Inflammatory macrophage treated with lipopolysaccharide for 1 hour (primary cell): ENCODE data around the gene LRRC45.
"Not testable (repeated sequence)": the region's sequence is repeated elsewhere in the genome, so short reads cannot be mapped to it uniquely, and the experiment has no call there.

Experiments used
- DNase-seq, 2 donors: peaks; one replicate each; pipeline ENCODE4 v3.0.0-alpha.2; 2020 to 2022

Gene LRRC45

DNA sequence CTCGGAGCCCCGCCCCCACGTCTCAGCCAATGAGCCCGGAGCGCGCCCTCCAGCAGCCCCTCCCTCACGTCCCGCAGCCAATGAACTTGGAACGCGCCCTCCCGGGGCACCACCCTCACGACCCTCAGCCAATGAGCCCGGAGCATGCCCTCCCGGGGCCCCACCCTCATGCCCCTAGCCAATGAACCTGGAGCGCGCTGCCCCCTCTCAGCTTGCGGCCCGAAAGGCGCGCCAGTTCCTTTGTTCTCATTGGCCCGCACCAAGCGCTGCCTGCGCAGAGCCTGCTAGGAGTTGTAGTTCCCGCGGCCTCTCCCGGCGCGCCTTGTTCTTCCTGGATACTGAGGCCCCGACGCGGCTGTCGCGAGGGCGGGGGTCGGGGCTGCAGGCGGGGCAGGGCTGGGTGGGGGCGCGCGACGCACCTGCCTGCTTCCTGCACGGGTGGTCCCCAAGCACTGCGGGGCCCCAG lies at the start of gene LRRC45:
Gene LRRC45 (plus strand): TSS at position 325 of the 466 bp plus-strand sequence. CDS start 339 bp downstream, outside the sequence.
- peak; percentile 99 for DNase-seq

DNA sequence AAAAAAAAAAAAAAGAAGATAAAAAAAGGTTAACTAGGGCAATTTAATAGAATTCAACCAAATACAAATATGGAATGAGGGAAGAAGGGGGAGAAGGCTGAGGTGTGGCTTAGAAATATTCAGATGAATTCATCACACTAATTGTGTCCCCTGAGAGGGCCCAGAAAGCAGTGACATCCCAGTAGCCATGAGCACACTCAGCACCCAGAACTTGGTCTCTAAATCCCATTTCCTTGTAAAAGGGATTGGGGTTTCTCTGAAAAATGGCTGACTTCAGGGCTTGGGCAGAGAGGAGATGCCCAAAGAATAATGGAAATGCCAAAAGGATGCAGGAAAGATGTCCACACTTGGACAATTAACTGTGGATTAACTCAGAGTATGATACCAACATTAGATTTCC lies 49.7 kb upstream of the LRRC45 start:
- no peak for DNase-seq

DNA sequence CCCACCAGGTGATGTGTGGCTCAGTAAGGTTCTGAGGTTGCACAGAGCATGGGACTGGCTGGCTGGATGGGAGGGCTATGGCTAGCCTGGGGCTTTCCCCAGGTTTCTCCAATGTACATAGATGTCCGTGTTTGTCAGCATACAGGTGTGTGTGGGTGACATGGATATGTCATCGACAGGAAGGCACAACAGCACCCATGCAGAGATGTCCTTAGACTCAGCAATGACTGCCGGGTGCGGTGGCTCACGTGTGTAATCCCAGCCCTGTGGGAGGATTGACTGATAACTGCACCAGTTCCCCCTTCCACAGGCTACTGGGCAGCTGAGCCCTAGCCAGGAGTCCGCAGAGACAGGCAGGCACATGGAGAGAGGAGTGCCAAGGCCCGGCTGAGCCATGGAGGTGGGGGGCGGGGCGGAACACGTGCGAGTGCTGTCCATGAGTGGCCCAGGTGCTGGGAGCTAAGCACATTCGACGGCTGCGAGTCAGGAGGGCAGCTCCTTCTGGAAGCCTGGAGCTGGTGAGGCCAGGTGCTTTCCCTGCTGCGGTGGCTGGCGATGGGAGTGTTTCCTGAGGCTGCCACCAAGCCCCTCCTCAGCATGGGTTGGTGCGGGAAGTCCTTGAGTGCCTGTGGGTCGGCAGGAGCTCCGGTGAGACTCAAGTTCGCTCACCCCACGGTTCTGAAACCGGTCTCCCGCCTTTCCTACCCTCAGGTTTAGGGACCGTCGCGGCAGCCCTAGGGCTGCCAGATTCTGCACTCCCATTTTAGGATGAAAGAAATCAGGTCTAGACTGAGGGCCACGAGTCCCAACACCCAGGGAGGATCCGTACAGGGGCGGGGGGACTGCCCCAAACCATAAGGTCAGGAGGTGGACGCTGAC lies 46.5 kb upstream of the LRRC45 start:
- peak; percentile 9 to 22 for DNase-seq

DNA sequence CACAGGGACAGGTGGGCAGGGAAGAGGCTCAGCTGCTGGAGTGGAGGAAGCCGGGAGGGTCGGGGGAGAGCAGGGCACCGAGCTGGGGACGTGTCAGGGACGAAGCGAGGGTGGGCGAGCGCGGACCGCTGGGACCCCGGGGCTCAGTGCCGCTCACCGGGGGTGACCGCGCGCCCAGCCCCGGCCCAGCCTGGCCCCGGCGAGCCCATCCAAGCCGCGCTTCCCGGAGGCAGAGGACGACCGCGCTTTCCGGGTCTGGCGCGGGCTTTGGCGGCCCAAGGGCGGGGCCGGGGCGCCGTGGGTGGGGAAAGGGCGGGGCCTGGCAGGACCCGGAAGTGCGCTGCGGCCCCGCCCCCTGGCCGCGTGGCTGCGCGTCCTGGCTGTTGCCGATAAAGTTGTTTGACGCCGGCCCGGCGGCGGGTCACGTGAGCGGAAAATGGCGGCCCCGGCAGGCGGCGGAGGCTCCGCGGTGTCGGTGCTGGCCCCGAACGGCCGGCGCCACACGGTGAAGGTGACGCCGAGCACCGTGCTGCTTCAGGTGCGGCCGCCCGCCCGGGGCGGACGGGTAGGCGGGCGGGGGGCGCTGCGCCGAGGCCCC lies 45.8 kb upstream of the LRRC45 start, which contains the start of gene ASPSCR1:
Gene ASPSCR1 (plus strand): TSS at position 419 of the 598 bp plus-strand sequence. CDS start 18 bp downstream, at position 437.
- DNase-seq: peak; percentile 85 to 95

DNA sequence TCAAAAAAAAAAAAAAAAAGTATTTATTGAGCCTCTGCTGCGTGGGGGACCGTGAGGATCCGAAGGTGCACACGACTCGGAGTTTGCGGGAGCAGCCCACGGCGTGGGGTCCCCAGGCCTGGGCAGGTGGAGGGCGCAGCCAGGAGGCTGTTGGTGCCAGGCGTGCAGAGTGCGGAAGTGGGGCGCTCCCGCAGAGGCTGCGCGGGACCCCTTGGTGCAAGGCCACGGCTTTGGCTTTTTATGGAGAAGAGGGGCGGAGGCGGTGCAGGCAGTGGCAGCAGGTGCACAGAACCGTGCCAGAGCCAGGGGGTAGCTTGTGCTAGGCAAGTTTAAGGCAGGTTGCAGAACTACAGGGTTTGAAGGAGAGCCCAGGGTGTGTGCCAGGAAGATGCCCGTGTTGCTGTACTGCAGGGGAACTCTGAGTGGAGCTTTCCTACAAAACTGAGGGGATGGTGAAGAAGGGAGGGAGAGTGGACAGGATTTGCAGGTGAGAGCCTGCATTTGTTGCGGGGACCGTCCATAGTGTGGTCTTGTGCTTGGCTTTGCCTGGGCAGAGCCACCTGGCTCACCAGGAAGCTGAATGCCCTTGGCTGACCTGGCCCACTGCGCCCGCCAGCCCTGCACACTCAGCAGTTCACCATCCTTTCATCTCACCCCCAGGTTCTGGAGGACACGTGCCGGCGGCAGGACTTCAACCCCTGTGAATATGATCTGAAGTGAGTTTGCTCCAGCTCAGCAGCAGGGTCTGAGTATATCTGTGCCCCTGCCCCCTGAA lies 44.4 kb upstream of the LRRC45 start:
- no peak for DNase-seq

DNA sequence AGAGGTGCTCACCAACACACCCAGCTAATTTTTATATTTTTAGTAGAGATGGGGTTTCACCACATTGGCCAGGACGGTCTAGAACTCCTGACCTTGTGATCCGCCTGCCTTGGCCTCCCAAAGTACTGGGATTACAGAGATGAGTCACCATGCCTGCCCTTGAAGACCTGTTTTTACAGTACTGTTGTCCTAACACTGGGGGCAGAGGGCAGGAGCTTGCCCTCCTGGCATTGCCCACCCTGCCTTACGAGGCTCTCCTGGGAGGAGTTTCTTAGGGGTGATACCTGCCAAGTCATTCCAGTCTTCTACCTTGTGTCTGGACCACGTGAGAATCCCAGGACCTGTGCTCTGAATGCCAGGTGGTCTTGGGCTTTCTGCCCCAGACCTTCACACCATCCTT lies 43.0 kb upstream of the LRRC45 start:
- DNase-seq: no peak

DNA sequence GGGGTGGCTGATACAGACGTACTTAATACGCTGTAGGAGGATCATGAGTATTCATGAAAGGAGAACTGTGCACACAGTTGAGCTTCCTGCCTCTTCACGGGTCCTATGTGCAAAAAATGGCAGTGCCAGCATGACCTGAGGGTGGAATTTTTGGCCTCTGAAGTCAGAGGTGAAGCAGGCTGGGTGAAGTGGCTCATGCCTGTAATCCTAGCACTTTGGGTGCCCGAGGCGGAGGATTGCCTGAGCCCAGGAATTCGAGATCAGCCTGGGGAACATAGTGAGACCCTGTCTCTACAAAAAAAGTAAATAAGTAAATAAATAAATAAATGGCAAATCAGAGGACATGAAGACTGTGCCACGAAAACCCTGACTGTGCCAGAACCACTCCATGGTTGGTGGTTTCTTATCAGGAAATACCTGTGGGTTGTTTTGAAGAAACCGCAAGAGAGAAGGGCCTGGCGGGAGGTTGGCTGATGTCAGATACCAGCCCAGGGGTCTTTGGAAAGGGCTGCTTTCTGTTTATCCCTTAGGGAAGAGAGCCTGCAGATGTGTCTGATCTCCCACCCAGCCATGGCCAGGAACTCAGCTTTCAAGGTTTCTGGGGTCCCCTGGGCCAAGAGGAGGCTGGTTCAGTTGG lies 42.3 kb upstream of the LRRC45 start:
- peak in 1 of 2 donors; percentile 29 for DNase-seq

DNA sequence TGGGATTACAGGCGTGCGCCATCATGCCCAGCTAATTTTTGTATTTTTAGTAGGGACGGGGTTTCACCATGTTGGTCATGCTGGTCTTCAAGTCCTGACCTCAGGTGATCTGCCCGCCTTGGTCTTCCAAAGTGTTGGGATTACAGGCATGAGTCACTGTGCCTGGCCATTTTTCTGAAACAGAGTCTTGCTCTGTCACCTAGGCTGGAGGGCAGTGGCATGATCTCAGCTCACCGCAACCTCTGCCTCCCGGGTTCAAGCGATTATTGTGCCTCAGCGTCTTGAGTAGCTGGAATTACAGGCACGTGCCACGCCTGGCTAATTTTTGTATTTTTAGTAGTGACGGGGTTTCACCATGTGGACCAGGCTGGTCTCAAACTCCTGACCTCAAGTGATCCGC lies 41.6 kb upstream of the LRRC45 start:
- not testable (repeated sequence) for DNase-seq

DNA sequence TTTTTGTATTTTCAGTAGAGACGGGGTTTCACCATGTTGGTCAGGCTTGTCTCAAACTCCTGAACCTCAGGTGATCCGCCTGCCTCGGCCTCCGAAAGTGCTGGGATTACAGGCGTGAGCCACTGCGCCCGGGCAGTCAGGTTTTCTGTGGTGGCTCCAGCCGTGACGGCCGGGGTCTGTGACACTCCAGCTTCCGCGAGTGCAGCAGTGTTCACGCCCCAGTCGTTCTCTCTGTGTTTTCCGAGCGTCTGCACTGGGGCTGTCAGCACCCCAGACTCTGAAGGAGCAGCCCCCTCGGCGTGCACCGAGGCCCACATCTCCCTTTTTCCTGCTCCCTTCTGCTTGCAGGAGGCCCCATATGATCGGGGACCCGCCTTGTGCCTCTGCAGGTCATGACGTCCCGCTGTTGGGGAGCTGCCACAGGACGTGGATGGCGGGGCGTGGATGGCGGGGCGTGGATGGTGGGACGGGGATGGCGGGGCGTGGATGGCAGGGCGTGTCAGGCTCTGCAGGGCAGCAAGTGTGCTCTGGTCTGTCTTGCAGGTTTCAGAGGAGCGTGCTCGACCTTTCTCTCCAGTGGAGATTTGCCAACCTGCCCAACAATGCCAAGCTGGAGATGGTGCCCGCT lies 40.0 kb upstream of the LRRC45 start:
- DNase-seq: no peak

DNA sequence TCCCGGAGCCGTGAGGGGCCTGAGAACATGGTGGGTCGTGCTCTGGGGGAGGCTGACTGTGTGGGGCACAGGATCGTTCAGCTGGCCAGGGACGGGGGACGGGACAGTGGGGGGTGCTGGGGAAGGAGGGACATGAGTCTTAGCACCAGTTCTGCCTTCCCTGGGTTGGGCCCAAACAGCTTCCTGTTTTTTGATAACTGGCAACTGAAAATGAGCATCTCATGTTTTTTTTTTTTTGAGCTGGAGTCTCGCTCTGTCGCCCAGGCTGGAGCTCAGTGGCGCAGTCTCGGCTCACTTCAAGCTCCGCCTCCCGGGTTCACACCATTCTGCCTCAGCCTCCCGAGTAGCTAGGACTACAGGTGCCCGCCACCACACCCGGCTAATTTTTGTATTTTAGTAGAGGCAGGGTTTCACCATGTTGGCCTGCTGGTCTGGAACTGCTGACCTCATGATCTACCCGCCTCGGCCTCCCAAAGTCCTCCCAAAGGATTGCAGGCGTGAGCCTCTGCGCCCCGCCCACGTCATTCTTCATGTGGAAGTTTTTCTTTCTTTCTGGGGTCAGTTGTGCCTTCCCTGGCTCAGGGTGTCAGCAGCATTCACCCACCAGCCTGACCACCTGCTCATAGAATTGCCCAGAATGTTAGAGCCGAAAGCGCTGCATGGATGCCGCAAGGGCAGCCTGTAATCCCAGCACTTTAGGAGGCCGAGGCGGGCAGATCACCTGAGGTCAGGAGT lies 39.3 kb upstream of the LRRC45 start:
- DNase-seq: peak in 1 of 2 donors; percentile 10

DNA sequence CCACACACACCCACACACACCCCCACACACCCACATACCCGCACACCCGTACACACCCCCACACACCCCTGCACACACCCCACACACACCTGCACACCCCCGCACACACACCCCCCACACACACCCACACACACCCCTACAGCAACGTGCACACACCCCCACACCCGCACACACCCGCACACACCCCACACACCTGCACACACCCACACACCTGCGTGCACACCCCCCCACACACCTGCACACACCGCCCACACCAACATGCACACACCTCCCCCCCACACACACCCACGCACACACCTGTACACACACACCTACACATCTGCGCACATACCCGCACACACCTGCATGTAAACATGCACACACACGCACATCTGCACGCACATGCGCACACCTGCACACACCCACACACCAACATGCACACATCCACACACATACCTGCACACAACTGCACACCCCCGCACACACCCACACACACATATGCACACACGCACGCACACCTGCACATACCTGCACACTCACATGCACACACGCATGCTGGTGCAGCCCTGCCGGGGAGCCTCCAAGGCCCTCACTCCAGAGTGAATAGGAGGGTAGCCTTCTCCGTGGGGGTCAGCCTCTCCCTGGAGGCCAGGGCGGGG lies 38.2 kb upstream of the LRRC45 start:
- no peak for DNase-seq

DNA sequence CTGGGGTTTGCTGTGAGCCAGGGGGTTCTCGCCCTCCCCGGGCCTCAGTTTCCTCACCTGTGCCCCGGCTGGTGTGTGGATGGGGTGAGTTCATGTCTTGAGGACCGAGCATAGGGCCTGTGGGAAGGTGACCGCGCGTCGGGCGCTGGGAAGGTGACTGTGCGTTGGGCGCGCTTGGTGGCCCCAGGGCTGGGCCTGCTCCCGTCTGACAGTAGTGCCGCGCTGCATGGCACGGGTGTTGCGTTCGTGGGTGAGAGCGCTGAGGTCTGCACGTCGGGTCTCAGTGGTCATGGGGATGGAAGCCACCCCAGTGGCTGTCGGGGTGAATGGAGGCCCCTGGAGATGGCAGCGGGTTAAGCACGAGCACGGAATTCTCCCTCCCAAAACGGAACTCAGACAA lies 36.5 kb upstream of the LRRC45 start:
- no peak for DNase-seq

DNA sequence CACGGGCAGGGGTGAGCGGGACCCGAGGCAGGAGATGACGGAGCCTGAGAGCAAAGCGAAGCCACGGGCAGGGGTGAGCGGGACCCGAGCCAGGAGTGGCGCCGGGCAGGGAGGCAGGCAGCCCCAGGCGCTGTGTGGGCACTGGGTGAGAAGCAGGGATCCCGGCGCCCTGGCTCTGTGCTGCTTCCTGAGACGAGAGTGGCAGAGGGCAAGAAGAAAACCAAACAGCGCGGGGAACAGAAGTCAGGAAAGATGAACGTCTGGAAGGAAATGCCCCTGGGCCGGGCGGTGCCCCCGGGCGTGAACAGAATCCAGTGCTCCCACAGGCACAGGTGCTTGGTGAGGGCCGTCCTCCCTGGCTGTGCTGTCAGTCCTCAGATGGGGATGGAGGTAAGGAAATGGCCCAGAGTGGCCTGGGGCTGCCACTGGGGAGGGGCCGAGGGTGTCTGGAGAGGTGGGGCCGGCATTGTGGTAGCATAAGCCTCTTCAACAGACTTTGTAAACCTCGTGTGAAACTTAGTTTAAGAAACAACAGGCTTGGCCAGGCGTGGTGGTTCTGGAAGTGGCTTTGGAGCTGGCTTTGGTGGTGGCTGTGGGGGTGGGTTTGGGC lies 35.8 kb upstream of the LRRC45 start:
- DNase-seq: no peak

DNA sequence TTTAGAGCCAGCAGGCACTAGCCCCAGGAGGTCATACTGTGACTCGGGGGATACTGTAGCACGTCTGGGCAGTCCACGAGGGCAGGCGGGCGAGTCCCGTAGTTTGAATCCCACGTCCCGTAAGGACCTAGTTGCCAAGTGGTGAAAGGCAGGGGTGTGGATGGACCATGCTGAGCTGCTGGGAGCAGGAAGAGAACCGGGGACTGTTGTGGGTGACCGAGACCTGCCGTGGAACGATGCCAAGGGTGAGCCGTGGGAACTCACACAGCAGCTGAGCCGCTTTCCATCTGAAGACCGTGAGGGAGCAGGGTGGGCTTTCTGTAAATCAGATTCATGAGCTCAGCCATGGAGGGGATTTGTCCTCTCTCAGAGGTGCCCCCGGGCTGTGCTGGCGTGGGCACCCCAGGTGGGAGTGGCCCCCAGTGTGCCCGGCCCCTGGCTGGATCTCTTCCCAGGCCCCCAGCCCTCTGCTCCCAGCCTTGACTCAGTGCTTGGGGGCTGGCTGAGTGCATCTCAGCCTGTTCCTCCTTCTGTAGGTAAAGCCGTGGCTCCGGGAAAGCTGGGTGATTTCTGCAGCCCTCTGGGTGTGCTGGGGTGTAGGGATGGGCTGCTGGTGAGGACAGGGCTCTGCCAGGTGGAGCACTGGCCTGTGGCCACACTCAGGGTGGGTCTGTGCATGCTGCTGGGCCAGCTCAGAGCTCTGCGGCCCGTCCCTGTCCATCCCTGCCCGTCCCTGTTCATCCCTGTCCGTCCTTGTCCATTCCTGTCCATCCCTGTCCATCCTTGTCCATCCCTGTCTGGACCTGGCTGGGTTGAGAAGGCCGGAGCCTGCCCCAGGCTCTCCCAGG lies 32.0 kb upstream of the LRRC45 start:
- no peak for DNase-seq

DNA sequence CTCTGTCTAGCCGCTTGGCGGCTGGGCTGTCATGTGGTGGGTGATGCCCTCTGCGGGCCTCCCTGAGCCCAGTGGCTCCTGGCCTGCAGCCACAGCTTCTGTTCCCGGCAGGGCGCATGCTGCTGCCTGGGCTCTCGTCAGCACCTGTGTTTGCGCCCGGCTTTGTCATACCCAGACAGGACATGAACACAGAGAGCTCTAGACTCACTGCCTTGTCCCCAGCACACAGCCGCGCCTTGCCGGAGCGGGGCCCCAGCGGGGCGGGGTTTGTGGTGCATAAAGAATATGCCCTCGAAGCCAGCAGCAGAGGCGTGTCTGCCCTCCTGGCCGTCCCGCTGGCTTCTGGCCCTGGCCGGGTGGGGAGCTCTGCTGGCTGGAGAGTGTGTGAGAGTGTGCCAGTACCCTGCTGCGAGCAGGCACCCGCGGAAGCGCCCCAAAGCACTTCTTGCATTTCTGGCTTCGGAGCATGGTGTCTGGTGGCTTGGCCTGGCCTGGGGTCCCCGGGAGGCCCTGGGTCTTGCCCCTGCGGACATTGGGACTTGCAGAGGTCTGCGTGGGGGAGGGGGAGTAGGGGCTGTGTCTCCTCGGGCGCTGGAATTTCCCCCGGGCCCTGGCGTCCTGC lies 31.3 kb upstream of the LRRC45 start:
- DNase-seq: no peak

DNA sequence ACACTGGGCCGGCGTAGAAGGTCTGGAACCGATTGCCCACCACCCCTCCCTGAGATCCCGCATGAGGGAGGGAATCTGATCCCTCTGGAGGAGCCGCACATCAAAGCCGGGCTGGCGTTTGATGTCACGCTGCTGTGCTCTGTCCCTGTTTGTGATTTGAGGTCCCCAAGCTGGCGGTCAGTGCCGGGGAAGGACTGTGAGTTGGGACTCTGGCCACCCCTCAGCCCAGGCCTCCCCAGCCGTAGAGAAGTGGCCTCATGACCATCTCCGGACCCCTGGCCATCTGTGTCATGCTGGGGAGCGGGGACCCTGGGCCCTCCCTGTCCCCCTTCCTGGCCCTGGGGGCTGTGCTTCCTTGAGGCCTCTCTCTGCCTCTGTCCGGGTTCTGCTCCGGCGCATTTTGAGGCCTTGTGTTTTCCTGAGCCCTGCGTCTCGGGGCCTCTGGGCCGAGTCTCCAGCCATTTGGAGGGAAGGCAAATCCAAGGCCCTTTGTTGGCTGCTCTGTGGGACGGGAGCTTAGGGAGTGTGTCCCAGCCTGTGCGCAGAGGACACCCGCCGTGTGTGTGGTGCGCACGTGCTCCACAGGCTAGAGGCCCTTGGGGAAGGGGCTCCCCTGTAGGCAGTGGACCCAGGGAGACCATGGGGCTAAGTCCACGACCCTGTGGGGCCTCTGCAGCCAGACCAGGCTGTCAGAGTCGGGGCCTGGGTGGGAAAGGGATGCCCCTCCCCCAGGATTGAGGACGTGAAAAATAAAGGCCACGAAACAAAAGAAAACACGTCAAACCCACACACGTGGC lies 30.6 kb upstream of the LRRC45 start:
- DNase-seq: no peak

DNA sequence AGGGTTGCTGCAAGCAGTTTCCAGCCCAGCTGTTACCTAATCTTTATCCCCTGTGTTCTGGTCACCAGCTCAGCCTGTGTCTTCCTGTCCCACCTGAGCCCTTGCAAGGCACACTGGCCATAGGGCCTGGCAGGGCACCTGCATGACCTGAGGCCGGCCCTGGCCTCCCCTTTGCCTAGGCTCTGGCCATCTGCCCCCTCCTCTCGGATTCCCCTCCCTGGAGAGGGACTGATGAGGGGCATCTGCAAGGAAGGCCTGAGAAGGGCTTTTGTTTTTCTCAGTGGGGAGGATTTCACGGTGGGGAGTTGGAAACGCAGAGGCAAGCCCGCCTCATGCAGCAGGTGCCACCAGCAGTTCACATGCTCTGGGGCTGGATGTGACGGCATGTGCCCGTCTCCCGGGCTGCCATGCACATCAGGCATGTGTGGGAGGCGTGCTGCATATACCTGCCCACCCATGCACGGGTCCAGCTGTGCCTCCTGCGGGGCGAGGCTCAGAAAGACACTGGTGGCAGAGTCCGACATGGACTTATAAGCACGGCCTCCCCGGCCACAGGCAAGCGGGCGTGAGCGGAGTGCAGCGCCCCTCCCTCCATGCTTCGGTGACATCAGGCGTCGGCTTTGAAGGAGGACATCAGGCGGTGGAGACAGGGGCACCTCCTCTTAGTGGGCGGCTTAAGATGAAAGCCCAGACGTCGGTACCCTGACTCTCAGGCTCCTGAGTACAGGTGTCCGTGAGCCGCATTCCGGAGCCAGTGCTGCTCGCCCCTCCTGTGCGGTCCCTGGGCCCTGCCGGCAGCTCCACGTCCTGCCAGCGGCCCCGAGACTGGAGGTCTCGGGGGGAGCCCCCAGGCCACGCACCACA lies 29.1 kb upstream of the LRRC45 start:
- no peak for DNase-seq
